ENCODE results near the gene TAF1B.

TAF1B gene

GRCh38 chr2:9843229-9844035, at the start of gene TAF1B:
TSS of gene TAF1B (plus strand) at chr2:9843474. CDS start at chr2:9843542, 68 bp downstream.
- peak; percentile 94 for DNase-seq (ENCODE audit: extremely low spot score)
- ChIA-PET POLR2A (interaction anchor here (1.3 kb wide), 1 partner anchor 199 kb away, joined by 3 read pairs; no protein-coding TSS in a partner anchor), CTCF (interaction anchor here (0.8 to 4.1 kb wide), 12 partner anchors 10 to 282 kb away, joined by 3 to 39 read pairs (median 5); no protein-coding TSS in a partner anchor)
- TF ChIP-seq, protein P1, sequence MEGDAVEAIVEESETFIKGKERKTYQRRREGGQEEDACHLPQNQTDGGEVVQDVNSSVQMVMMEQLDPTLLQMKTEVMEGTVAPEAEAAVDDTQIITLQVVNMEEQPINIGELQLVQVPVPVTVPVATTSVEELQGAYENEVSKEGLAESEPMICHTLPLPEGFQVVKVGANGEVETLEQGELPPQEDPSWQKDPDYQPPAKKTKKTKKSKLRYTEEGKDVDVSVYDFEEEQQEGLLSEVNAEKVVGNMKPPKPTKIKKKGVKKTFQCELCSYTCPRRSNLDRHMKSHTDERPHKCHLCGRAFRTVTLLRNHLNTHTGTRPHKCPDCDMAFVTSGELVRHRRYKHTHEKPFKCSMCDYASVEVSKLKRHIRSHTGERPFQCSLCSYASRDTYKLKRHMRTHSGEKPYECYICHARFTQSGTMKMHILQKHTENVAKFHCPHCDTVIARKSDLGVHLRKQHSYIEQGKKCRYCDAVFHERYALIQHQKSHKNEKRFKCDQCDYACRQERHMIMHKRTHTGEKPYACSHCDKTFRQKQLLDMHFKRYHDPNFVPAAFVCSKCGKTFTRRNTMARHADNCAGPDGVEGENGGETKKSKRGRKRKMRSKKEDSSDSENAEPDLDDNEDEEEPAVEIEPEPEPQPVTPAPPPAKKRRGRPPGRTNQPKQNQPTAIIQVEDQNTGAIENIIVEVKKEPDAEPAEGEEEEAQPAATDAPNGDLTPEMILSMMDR (IDR thresholded peaks at IDR 0.05; ENCODE audit: control extremely low read depth, extremely low read depth, low read depth, missing control alignments): no peak

DNA sequence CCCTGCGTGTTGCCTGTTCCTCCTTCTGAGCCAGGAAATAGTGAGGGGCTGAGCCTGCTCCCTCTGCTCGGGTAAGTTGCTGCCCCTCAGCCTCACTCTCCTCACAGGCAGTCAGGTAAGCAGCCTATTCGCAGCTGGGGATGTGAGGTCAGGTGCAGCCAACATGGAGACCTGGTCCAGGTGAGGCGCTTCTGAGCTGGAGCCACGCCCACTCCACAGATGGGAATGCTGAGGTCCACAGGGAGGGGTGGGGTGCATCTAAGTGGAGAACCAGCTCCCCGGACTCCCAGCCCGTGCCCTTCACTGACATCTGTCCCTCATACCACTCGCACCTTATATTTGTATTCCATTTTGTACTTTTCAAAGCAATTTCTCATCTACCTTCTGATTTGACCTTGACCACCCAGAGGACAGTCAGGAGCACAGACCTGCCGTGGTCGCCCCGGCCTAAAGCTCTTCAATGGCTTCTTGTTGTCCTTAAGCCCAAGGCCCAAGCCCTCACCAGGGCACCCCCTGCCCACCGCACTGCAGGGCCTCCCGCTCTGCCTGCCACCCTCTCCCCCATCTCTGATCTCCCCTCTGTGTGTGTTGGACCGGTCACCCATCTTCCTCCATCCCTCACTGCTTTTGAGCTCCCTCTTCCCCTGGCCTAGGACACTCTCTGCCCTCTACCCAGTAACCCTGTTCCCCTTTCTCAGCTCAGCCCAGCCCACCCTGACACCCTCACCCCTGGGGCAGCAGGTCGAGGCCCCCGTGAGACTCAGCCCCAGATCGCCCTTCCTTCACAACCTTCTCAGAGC, 49.2 kb upstream of the TAF1B start:
- TF ChIP-seq, protein P1 (IDR thresholded peaks at IDR 0.05; ENCODE audit: control extremely low read depth, extremely low read depth, low read depth, missing control alignments): no peak
- ChIA-PET POLR2A (no interaction called here), CTCF (interaction anchor here (0.9 to 3.9 kb wide), 7 partner anchors 8 to 279 kb away, joined by 3 to 16 read pairs (median 4); no protein-coding TSS in a partner anchor)
- no peak for DNase-seq (ENCODE audit: extremely low spot score)

- ChIA-PET CTCF (interaction anchor here (1.0 to 3.9 kb wide), 4 partner anchors 16 to 278 kb away, joined by 3 to 16 read pairs (median 4); no protein-coding TSS in a partner anchor), POLR2A (no interaction called here)
- no peak for DNase-seq (ENCODE audit: extremely low spot score)
- TF ChIP-seq, protein P1 (IDR thresholded peaks at IDR 0.05; ENCODE audit: control extremely low read depth, extremely low read depth, low read depth, missing control alignments): no peak
Observed at GRCh38 chr2:9795071-9795470, 48.2 kb upstream of the TAF1B start.

- DNase-seq (ENCODE audit: extremely low spot score): no peak
- ChIA-PET POLR2A (no interaction called here), CTCF (interaction anchor here (1.2 to 9.9 kb wide), 4 partner anchors 13 to 328 kb away, joined by 3 to 126 read pairs (median 10); no protein-coding TSS in a partner anchor)
- TF ChIP-seq, protein P1 (IDR thresholded peaks at IDR 0.05; ENCODE audit: control extremely low read depth, extremely low read depth, low read depth, missing control alignments): no peak
Observed at GRCh38 chr2:9796056-9797010, 46.9 kb upstream of the TAF1B start.

GRCh38 chr2:9797086-9797485, 46.2 kb upstream of the TAF1B start:
- ChIA-PET CTCF (interaction anchor here (1.2 to 9.9 kb wide), 4 partner anchors 14 to 327 kb away, joined by 3 to 126 read pairs (median 10); no protein-coding TSS in a partner anchor), POLR2A (no interaction called here)
- TF ChIP-seq, protein P1 (IDR thresholded peaks at IDR 0.05; ENCODE audit: control extremely low read depth, extremely low read depth, low read depth, missing control alignments): no peak
- no peak for DNase-seq (ENCODE audit: extremely low spot score)
